Testis (tissue), 3 donors: ENCODE measurements around the gene ATP11A. TPM values are rescaled to one million over a fixed set of nuclear protein-coding genes. Genes with fewer than 3 reads are reported as not detected.

Source experiments
- DNase-seq: peaks from one replicate; pipeline ENCODE4 v3.0.0-alpha.2; 2019
- H3K27ac ChIP-seq, 2 donors: fragments of 200-600 bp; sonication (generic); one replicate each; pipeline ENCODE4 v1.5.1; 2019
- H3K27me3 ChIP-seq: fragments of 200-600 bp; sonication (generic); one replicate; pipeline ENCODE4 v1.5.1; 2019
- H3K36me3 ChIP-seq: fragments of 200-600 bp; sonication (generic); one replicate; pipeline ENCODE4 v1.5.1; 2017; ENCODE audit warnings: low read depth; ENCODE audit errors: missing control alignments
- H3K4me1 ChIP-seq: fragments of 200-600 bp; sonication (generic); one replicate; pipeline ENCODE4 v1.5.1; 2019
- H3K4me3 ChIP-seq, 2 donors: fragments of 200-600 bp; sonication (generic); one replicate each; pipeline ENCODE4 v1.5.1; 2017 to 2019
- H3K9me3 ChIP-seq: fragments of 200-600 bp; sonication (generic); one replicate; pipeline ENCODE4 v1.5.1; 2017
- CTCF ChIP-seq, 3 experiments: fragments of 450-650 bp in 2 of 3; fragments of 200-600 bp in 1 of 3; sonication (generic) in 1 of 3; IDR thresholded peaks; one replicate each; pipeline ENCODE4 v1.5.1; 2016 to 2019; ENCODE audit warnings: antibody characterized with exemption in 3 of 3, mild to moderate bottlenecking in 2 of 3, moderate library complexity in 1 of 3
- POLR2A ChIP-seq: fragments of 450-650 bp; IDR thresholded peaks from one replicate; pipeline ENCODE4 v1.6.1; 2017; ENCODE audit warnings: antibody characterized with exemption, mild to moderate bottlenecking, moderate library complexity
- WGBS, 2 donors: methylation state at CpG; one replicate each; pipeline ENCODE4 v1.1.5; 2018; 5-methylcytosine and 5-hydroxymethylcytosine counted together
- intact Hi-C: fragments of 100-400 bp; cut with DNase I; formaldehyde crosslinking; loops from one replicate; pipeline ENCODE4 v1.15.1; 2023; ENCODE audit warnings: low total_unique reads
- polyA plus RNA-seq: library from polyadenylated mRNA; stranded (reverse); fragments of 350-450 nt; fragmentation: Illumina TruSeq; extraction: RNeasy Lipid Tissue Mini Kit (QIAGEN cat#74804); gene quantifications from one replicate; pipeline ENCODE4 v1.2.3, GENCODE V29; 2014; ENCODE audit warnings: low read depth, low replicate concordance; ENCODE audit not compliant: insufficient read depth
- total RNA-seq, 2 donors: library from RNA; depleted of rRNA; stranded (reverse); fragments of >200 nt; gene quantifications; one replicate each; pipeline ENCODE4 v1.2.3, GENCODE V29; 2016

ATP11A gene
- total and polyA plus RNA-seq, 3 donors from 2014 or later: 34.4 to 122 (median 112) TPM

DNA sequence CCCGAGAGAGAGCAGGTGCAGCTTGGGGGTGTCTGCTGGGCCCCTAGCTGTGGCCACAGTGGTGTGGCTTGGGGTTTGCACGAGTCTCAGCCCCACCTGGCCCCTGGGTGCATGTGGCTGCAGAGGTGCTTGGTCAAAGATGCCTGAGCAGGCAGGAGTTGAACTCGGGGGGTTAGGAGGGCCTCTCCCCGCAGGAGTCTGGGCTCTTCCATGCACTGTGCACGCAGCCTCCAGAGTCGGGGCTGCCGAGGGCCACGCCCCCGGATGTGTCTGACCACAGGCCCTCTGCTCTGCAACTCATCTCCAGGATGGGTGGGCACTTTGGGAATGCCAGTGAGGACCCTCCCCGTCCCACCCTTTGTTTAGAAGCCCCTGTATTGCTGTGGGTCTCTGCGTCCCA is 187.7 kb downstream of the ATP11A start:
- no peak for DNase-seq

DNA sequence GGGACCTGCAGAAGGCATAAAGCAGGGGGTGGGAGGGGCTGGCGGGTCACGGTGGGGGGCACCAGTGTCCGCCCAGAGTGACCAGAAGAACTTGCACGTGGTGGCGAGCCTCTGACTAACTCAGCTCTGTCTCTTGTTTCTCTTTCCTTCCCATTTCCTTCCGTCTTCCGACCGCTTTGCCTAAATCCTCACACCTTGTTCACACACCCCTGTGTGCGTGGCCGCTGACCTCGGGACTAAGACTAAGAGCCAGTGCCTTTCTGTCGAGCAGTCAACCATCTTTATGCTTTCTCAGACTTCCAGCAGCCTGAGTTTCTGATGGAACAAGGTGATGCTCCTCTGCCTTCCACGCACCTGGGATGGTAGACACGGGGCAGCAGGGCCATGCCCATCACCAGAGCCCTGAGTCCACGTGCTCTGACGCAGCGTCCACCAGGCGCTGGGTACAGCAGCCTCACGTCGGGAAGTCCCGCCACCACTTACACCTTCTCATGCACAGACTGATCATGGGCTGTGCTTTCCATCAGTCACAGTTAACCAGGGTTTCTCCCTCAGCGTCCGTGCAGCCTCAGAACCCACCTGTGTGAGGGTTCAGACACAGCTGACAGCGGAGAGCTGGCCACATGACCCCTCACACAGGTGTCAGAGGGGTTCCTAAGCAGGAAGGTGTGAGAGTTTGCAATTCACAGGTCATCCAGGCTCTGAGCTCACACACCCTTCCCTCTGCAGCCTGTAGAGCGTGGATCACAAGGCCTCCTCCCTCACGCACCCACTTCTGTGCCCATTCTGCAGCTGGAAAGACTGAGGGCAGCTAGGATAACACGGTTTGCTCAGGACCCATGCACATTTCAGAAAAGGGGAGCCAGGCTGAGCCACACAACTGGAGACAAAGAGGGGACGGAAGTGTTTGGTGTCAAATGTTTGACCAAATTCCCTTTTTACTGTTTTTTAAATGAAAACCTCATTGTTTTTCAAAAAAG is 188.4 kb downstream of the ATP11A start:
- Histone ChIP-seq H3K27me3 (no peaks in the 10 kb centered on the region), H3K9me3 (no peaks in the 10 kb centered on the region), H3K27ac (no peak overlapping the region), H3K4me3 (no peak overlapping the region), H3K4me1 (peaks cover 4% of the 10 kb centered on the region), H3K36me3 (no peaks in the 10 kb centered on the region)
- TF ChIP-seq POLR2A (no peak), CTCF (IDR thresholded peaks at IDR 0.05) (no peak)
- 91 to 95% methylated on average over 28 of the region's 28 CpGs for WGBS, 2 donors
- no peak for DNase-seq
- intact Hi-C loops: loop anchor here (10.0 kb wide), 1 partner anchor 233 kb away; no protein-coding TSS in a partner anchor

More for the DNA sequence above, 187.7 kb downstream of the ATP11A start:
- H3K27ac ChIP-seq: no peak overlapping the region
- TF ChIP-seq POLR2A: no peak
- no peak for TF ChIP-seq CTCF (IDR thresholded peaks at IDR 0.05)
- intact Hi-C loops: loop anchor here (10.0 kb wide), 1 partner anchor 233 kb away; no protein-coding TSS in a partner anchor
- no peak overlapping the region for H3K4me3 ChIP-seq
- no peaks in the 10 kb centered on the region for H3K9me3 ChIP-seq
- no peaks in the 10 kb centered on the region for H3K36me3 ChIP-seq
- peaks cover 4% of the 10 kb centered on the region for H3K4me1 ChIP-seq
- WGBS, 2 donors: 83% methylated on average over 11 of the region's 11 CpGs; no CpG with 5 or more reads in 1 of the 2 donors
- no peaks in the 10 kb centered on the region for H3K27me3 ChIP-seq

DNA sequence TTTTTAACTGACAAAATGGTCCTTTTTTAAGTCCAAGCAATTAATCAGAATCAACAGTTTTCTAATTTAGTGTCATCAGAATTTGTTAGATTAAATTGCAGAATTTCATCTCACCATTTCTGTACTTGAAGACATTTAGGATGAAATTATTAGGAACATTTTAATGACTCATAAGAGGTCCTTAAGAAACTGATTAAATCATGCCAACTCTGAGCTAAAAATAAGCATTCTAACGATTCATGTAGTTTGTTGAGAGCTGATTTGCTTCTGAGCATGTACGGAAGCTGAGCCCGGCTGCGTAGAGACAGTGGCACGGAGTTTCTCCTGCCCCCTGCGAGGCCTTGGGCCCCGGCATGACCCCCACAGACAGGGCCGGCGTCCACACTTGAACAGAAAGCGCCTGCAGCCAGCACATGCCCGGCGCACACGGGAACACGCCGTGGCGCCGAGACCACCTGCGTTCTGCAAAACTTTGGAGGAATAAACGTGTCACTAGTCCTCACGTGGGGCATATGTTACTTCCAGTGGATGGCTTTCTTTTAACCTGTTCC is 189.5 kb downstream of the ATP11A start:
- Histone ChIP-seq H3K4me1 (peaks cover 3% of the 10 kb centered on the region), H3K27ac (no peak overlapping the region), H3K27me3 (no peaks in the 10 kb centered on the region), H3K36me3 (no peaks in the 10 kb centered on the region), H3K9me3 (no peaks in the 10 kb centered on the region), H3K4me3 (no peak overlapping the region)
- intact Hi-C loops: loop anchor here (10.0 kb wide), 1 partner anchor 235 kb away; no protein-coding TSS in a partner anchor
- 82% methylated on average over 20 of the region's 20 CpGs for WGBS, 2 donors
- no peak for DNase-seq
- no peak for TF ChIP-seq POLR2A
- no peak for TF ChIP-seq CTCF (IDR thresholded peaks at IDR 0.05)

GRCh38 chr13:112880221-112880641 is 190.4 kb downstream of the ATP11A start:
- no peaks in the 10 kb centered on the region for H3K36me3 ChIP-seq
- DNase-seq: no peak
- intact Hi-C loops: no loop called here
- no peaks in the 10 kb centered on the region for H3K4me1 ChIP-seq
- no peaks in the 10 kb centered on the region for H3K27me3 ChIP-seq
- WGBS, 2 donors: 95 to 100% methylated on average over 3 to 22 of the region's 22 CpGs
- H3K4me3 ChIP-seq: no peak overlapping the region
- TF ChIP-seq CTCF (IDR thresholded peaks at IDR 0.05) (no peak), POLR2A (no peak)
- H3K9me3 ChIP-seq: no peaks in the 10 kb centered on the region
- H3K27ac ChIP-seq: no peak overlapping the region
